MG63 (cell line): ENCODE data around the gene TRPV5. TPM values are rescaled to one million over a fixed set of nuclear protein-coding genes. Genes with fewer than 3 reads are reported as not detected.

Source experiments
- DNase-seq: peaks from one replicate; pipeline ENCODE4 v3.0.0-alpha.2; 2020
- H3K27me3 ChIP-seq: fragments of 250-450 bp; sonication (Bioruptor Pico); 2 replicates; pipeline ENCODE4 v1.5.1; 2020; ENCODE audit warnings: mild to moderate bottlenecking, moderate library complexity
- H3K36me3 ChIP-seq: fragments of 250-450 bp; sonication (Bioruptor Pico); 2 replicates; pipeline ENCODE4 v1.5.1; 2020; ENCODE audit warnings: mild to moderate bottlenecking, moderate library complexity
- H3K4me3 ChIP-seq: fragments of 250-450 bp; sonication (Bioruptor Pico); 2 replicates; pipeline ENCODE4 v1.5.1; 2020; ENCODE audit warnings: mild to moderate bottlenecking, moderate library complexity
- H3K9me3 ChIP-seq: fragments of 250-450 bp; sonication (Bioruptor Pico); 2 replicates; pipeline ENCODE4 v1.5.1; 2020; ENCODE audit warnings: mild to moderate bottlenecking, moderate library complexity
- total RNA-seq: library from RNA; depleted of rRNA; stranded (reverse); fragments of >200 nt; shearing (Covaris generic); gene quantifications from 2 replicates; pipeline ENCODE4 v1.2.3, GENCODE V29; 2014; ENCODE audit warnings: low replicate concordance; rRNA removed

TRPV5 gene
- total RNA-seq, 1 experiment from 2014 or later = not detected

GRCh38 chr7:142860968-142861367 is 72.6 kb downstream of the TRPV5 start:
- Histone ChIP-seq H3K36me3 (no peaks in the 10 kb centered on the region), H3K9me3 (no peaks in the 10 kb centered on the region), H3K27me3 (no peaks in the 10 kb centered on the region)

GRCh38 chr7:142859829-142860228 is 73.7 kb downstream of the TRPV5 start:
- Histone ChIP-seq H3K9me3 (no peaks in the 10 kb centered on the region), H3K4me3 (no peak overlapping the region), H3K27me3 (no peaks in the 10 kb centered on the region), H3K36me3 (no peaks in the 10 kb centered on the region)
- DNase-seq = peak; percentile 28

More at GRCh38 chr7:142860968-142861367, 72.6 kb downstream of the TRPV5 start:
- DNase-seq = no peak
- no peak overlapping the region for H3K4me3 ChIP-seq

GRCh38 chr7:142859411-142859810 is 74.1 kb downstream of the TRPV5 start:
- H3K4me3 ChIP-seq = no peak overlapping the region
- no peaks in the 10 kb centered on the region for H3K9me3 ChIP-seq
- DNase-seq = no peak
- no peaks in the 10 kb centered on the region for H3K27me3 ChIP-seq
- H3K36me3 ChIP-seq = no peaks in the 10 kb centered on the region

Other genes with a start within 250 kb of the TRPV5 start
- not detected in 2 replicates for gene PRSS1, start 184.3 kb downstream of the TRPV5 start, total RNA-seq
- gene PRSS2, start 162.8 kb downstream of the TRPV5 start, total RNA-seq = not detected in 2 replicates
- 0.96 and 3.6 TPM in 2 replicates for gene EPHB6, start 78.7 kb downstream of the TRPV5 start, total RNA-seq
- not detected in 2 replicates for gene TRPV6, start 48.0 kb downstream of the TRPV5 start, total RNA-seq
- not detected in 2 replicates for gene LLCFC1, start 5.7 kb upstream of the TRPV5 start, total RNA-seq
- not detected in 2 replicates for gene KEL, start 28.6 kb upstream of the TRPV5 start, total RNA-seq
- gene OR9A2, start 93.4 kb upstream of the TRPV5 start, total RNA-seq = not detected in 2 replicates
- gene OR6V1, start 118.6 kb upstream of the TRPV5 start, total RNA-seq = not detected in 2 replicates
- not detected in 2 replicates for gene PIP, start 198.3 kb upstream of the TRPV5 start, total RNA-seq
- not detected in 2 replicates for gene TAS2R39, start 249.7 kb upstream of the TRPV5 start, total RNA-seq